Measurements from ENCODE around the gene NEUROG3. TPM values are rescaled to one million over a fixed set of nuclear protein-coding genes. Genes with fewer than 3 reads are reported as not detected.

NEUROG3 gene
- total and polyA plus RNA-seq, 2 donors (not counting 1 experiment from before 2014, with no cell fraction given), result not detected

DNA sequence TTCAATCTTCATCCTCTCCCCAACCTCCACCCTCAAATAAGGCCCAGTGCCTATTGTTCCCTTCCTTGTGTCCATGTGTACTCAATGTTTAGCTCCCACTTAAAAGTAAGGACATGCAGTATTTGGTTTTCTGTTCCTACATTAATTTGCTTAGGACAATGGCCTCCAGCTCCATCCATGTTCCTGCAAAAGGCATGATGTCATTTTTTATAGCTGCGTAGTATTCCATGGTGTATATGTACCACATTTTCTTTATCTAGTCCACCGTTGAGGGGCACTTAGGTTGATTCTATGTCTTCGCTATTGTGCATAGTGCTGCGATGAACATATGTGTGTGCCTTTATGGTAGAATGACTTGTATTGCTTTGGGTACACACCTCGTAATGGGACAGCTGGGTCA lies 7.2 kb upstream of the NEUROG3 start:
- Histone ChIP-seq H3K9me3 (ENCODE audit: control insufficient read depth, insufficient read depth, low read depth, low read length) (no peaks in the 10 kb centered on the region), H3K36me3 (ENCODE audit: control insufficient read depth, insufficient read depth, low read length) (no peaks in the 10 kb centered on the region), H3K4me1 (ENCODE audit: control insufficient read depth, extremely low read depth, insufficient read depth, low read length) (no peaks in the 10 kb centered on the region), H3K4me3 (replicated peaks in 1 of 4; ENCODE audit: control extremely low read depth in 1 of 4, insufficient read depth in 1 of 4, low read depth in 3 of 4, low read length in 4 of 4) (no peak overlapping the region), H3K79me2 (ENCODE audit: control insufficient read depth, insufficient read depth, low read length) (no peaks in the 10 kb centered on the region), H2AFZ (ENCODE audit: low read length) (no peak overlapping the region), H3K9ac (ENCODE audit: insufficient read depth, low read length) (no peak overlapping the region), H4K20me1 (ENCODE audit: control insufficient read depth, extremely low read depth, insufficient read depth, low read length) (no peaks in the 10 kb centered on the region), H3K27me3 (ENCODE audit: control insufficient read depth, insufficient read depth, low read length) (peaks cover 18% of the 10 kb centered on the region), H3K4me2 (ENCODE audit: extremely low read depth, insufficient read depth, low read length) (no peak overlapping the region), H3K27ac (ENCODE audit: insufficient read depth, low read length) (no peak overlapping the region)
- TF ChIP-seq, protein P1, sequence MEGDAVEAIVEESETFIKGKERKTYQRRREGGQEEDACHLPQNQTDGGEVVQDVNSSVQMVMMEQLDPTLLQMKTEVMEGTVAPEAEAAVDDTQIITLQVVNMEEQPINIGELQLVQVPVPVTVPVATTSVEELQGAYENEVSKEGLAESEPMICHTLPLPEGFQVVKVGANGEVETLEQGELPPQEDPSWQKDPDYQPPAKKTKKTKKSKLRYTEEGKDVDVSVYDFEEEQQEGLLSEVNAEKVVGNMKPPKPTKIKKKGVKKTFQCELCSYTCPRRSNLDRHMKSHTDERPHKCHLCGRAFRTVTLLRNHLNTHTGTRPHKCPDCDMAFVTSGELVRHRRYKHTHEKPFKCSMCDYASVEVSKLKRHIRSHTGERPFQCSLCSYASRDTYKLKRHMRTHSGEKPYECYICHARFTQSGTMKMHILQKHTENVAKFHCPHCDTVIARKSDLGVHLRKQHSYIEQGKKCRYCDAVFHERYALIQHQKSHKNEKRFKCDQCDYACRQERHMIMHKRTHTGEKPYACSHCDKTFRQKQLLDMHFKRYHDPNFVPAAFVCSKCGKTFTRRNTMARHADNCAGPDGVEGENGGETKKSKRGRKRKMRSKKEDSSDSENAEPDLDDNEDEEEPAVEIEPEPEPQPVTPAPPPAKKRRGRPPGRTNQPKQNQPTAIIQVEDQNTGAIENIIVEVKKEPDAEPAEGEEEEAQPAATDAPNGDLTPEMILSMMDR (conservative IDR thresholded peaks at IDR 0.05 in 1 of 2, IDR thresholded peaks at IDR 0.05 in 1 of 2; ENCODE audit: low read depth in 1 of 2, low read length in 2 of 2), result no peak
- DNase-seq (ENCODE audit: low read depth in 2 of 2), result no peak

DNA sequence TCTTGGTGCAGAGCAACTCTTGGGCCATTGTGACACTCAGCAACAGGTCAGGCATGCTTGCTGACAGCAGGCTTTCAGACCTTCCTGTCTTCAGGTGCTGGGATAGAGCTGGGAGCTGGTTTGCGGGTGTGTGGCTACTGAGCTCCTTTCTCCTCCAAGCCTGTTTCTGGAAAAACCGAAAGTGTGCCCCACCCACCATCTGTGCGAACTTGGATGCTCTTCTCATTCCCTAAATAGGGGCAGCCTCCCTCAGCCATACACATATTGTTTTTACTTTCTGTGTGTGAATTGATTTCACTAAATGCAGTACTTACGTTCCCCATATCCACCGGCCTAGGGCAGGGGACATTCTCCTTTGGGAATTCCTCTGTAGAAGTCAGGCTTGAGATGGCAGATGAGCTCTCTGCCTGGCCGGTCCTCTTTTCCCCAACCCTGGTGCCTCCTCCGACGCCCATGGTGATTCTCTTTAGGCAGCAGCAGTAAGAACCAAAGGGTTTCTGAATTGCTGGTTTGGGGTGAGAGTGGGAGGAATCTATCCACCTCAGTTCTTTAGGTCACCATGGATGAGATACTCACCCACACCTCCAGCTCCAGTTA lies 6.3 kb upstream of the NEUROG3 start:
- TF ChIP-seq EZH2 (IDR thresholded peaks at IDR 0.05; ENCODE audit: low read length, missing control alignments), result no peak
- TF ChIP-seq, protein P1 (conservative IDR thresholded peaks at IDR 0.05 in 1 of 2, IDR thresholded peaks at IDR 0.05 in 1 of 2; ENCODE audit: low read depth in 1 of 2, low read length in 2 of 2), result no peak
- no peaks in the 10 kb centered on the region for H3K36me3 ChIP-seq (ENCODE audit: control insufficient read depth, insufficient read depth, low read length)
- no peak overlapping the region for H3K4me2 ChIP-seq (ENCODE audit: extremely low read depth, insufficient read depth, low read length)
- no peaks in the 10 kb centered on the region for H3K9me3 ChIP-seq (ENCODE audit: control insufficient read depth, insufficient read depth, low read depth, low read length)
- H3K9ac ChIP-seq (ENCODE audit: insufficient read depth, low read length), result no peak overlapping the region
- H3K27ac ChIP-seq (ENCODE audit: insufficient read depth, low read length), result no peak overlapping the region
- no peaks in the 10 kb centered on the region for H4K20me1 ChIP-seq (ENCODE audit: control insufficient read depth, extremely low read depth, insufficient read depth, low read length)
- H3K79me2 ChIP-seq (ENCODE audit: control insufficient read depth, insufficient read depth, low read length), result no peaks in the 10 kb centered on the region
- H3K27me3 ChIP-seq (ENCODE audit: control insufficient read depth, insufficient read depth, low read length), result peaks cover 26% of the 10 kb centered on the region
- no peak for DNase-seq (ENCODE audit: low read depth in 2 of 2)
- H3K4me3 ChIP-seq (replicated peaks in 1 of 4; ENCODE audit: control extremely low read depth in 1 of 4, insufficient read depth in 1 of 4, low read depth in 3 of 4, low read length in 4 of 4), result no peak overlapping the region
- H3K4me1 ChIP-seq (ENCODE audit: control insufficient read depth, extremely low read depth, insufficient read depth, low read length), result no peaks in the 10 kb centered on the region
- H2AFZ ChIP-seq (ENCODE audit: low read length), result no peak overlapping the region

DNA sequence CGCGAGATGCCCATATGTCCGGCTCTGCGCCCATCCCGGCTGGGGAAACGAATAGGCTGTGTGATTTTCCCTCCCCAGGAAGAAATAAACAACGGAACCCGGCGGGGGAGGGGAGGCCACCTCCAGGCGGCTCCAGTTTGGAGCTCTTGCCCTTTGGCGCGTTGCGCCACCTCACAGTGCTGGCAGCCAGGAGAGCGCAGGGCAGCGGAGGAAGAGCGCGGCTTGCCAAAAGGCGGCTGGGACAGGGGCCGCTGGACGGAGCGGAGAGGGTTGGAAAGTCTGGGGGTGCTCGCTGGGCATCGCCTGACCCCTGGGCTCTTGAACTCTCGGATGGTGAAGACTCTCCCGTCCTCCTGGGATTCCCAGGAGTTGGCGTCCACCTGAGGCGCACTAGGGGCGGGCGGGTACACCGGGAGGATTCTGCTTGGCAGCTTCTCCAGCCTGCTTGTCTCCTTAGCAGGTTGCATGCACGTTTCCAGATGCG lies 5.3 kb upstream of the NEUROG3 start:
- H3K36me3 ChIP-seq (ENCODE audit: control insufficient read depth, insufficient read depth, low read length), result no peaks in the 10 kb centered on the region

More for the DNA sequence above, 5.3 kb upstream of the NEUROG3 start:
- H3K79me2 ChIP-seq (ENCODE audit: control insufficient read depth, insufficient read depth, low read length), result no peaks in the 10 kb centered on the region
- H3K4me3 ChIP-seq (replicated peaks in 1 of 4; ENCODE audit: control extremely low read depth in 1 of 4, insufficient read depth in 1 of 4, low read depth in 3 of 4, low read length in 4 of 4), result no peak overlapping the region
- no peak overlapping the region for H3K4me2 ChIP-seq (ENCODE audit: extremely low read depth, insufficient read depth, low read length)
- H3K27me3 ChIP-seq (ENCODE audit: control insufficient read depth, insufficient read depth, low read length), result peaks cover 36% of the 10 kb centered on the region
- no peak overlapping the region for H3K9ac ChIP-seq (ENCODE audit: insufficient read depth, low read length)
- H3K9me3 ChIP-seq (ENCODE audit: control insufficient read depth, insufficient read depth, low read depth, low read length), result no peaks in the 10 kb centered on the region
- H2AFZ ChIP-seq (ENCODE audit: low read length), result no peak overlapping the region
- no peak overlapping the region for H3K27ac ChIP-seq (ENCODE audit: insufficient read depth, low read length)
- no peaks in the 10 kb centered on the region for H3K4me1 ChIP-seq (ENCODE audit: control insufficient read depth, extremely low read depth, insufficient read depth, low read length)
- DNase-seq (ENCODE audit: low read depth in 2 of 2), result no peak
- no peak for TF ChIP-seq EZH2 (IDR thresholded peaks at IDR 0.05; ENCODE audit: low read length, missing control alignments)
- TF ChIP-seq, protein P1 (conservative IDR thresholded peaks at IDR 0.05 in 1 of 2, IDR thresholded peaks at IDR 0.05 in 1 of 2; ENCODE audit: low read depth in 1 of 2, low read length in 2 of 2), result no peak
- no peaks in the 10 kb centered on the region for H4K20me1 ChIP-seq (ENCODE audit: control insufficient read depth, extremely low read depth, insufficient read depth, low read length)

Measured in fibroblast of lung (primary cell).